Activated CD8-positive, alpha-beta memory T cell treated with anti-CD3 and anti-CD28 coated beads for 24 hours (primary cell): ENCODE data around the gene GAREM1.
"Not testable (repeated sequence)": the region's sequence is repeated elsewhere in the genome, so short reads cannot be mapped to it uniquely, and the experiment has no call there.

Experiments used
- DNase-seq: peaks from one replicate; pipeline ENCODE4 v3.0.0-alpha.2; 2020

GAREM1 gene

GRCh38 chr18:32366586-32367538 is 103.8 kb downstream of the GAREM1 start:
- no peak for DNase-seq

DNA sequence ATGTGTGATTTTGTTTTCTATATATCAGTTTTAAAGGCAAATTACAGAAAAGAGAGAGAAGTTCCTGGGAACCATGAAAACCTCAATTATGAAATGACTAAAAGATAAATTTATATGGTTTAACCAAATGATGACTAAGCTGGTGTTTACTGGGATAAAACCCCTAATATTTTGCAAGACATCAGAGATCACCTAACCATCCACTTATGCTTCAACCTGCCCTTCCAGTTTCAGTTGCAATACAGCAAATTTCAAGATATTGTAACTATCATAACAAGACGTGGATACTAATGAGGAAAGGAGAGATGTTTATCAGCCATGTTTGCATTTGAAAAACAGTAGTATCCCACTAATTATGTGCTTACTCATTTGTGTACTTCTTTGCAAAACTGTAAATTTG is 108.2 kb downstream of the GAREM1 start:
- DNase-seq: no peak

DNA sequence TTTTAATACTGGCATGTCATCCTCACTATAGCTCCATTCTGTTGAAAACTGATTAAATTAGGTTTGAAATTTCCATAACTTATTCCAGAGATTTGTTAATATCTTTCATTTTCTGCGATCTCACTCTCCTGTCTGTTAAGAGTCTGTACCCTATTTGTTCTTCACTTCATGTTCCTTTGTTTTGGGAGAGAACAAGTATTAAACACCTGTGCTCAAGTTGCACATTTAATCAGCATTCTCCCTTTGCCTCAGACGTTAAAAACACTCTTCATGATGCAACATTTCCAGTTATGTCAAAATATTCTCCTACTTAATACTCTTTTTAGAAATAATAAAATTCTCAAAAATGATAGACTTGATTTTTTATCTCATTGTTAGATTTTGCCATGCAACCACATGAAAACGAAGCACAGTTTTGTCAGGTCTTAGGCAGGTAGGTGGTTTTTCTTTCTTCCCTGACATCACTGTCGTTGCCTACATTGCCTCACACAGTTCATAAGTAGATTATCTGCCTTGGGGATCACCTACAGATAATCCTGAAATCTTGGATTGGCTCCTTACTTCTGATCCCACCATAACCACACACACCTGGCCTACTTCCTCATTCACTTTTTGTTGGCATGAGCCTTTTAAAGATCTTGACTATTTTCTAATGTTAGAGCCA is 109.9 kb downstream of the GAREM1 start:
- DNase-seq: no peak

GRCh38 chr18:32358529-32358928 is 112.2 kb downstream of the GAREM1 start:
- no peak for DNase-seq

GRCh38 chr18:32358075-32358474 is 112.6 kb downstream of the GAREM1 start:
- no peak for DNase-seq

- DNase-seq: no peak
These were observed 114.8 kb downstream of the GAREM1 start for GRCh38 chr18:32355896-32356295.

GRCh38 chr18:32354518-32354917 is 116.2 kb downstream of the GAREM1 start:
- no peak for DNase-seq

DNA sequence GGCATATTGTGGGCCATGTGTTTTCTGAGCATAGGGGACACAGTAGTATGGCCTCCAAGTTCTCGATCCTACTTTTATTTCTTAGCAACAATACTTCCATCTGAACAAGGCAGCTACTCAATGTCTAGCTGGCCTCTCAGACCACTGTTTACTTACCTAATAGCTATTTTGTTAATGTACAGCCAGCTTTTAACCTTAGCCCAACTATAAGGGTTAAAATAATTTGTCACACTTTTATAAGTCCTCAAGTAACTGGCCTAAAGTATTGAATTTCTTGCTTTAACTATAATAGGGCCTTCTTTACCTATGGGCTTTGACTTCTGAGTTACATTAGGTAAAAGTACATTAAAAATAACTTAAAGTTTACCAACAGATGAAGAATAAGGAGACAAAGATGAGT is 117.4 kb downstream of the GAREM1 start:
- no peak for DNase-seq

DNA sequence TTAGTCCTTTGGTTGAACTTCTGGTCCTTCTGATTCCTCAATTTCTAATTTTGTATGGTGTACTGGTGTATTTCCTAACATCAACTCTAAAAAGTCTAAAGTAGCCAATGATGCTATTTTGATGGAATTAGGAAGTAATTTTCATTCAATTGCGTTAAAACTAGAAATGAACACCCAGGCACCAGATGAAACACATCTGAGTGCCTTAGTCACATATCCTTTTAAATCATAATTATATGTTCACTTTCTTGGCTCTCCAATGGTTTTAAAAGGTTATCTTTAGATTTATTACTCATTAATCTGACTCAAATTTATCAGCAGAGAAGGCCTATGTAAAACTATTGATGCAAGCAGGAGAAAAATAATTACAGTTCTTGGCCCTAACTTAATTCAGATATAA is 119.7 kb downstream of the GAREM1 start:
- no peak for DNase-seq

GRCh38 chr18:32349728-32350395 is 120.8 kb downstream of the GAREM1 start:
- DNase-seq: no peak

- DNase-seq: no peak
These were observed 124.0 kb downstream of the GAREM1 start for GRCh38 chr18:32346671-32347070.

DNA sequence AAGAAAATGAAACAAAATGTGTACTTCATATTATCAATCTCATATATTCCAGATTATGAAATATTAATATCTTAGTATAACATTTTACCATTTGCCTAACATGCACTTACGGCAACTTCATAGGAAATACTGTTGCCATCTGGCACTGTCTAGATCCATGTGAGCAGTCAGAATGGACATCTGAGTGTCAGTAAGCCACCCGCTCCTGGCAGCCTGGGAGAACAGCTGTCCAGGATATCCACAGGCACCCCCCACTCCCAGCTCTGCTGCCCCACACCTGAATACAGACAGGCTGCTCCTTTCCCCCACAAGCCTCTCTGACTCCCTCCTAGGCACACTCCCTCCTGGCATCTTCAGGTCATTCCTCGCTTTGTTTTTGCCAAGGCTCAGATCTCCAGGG is 127.0 kb downstream of the GAREM1 start:
- no peak for DNase-seq

- not testable (repeated sequence) for DNase-seq
These were observed 129.6 kb downstream of the GAREM1 start for GRCh38 chr18:32341112-32341511.

DNA sequence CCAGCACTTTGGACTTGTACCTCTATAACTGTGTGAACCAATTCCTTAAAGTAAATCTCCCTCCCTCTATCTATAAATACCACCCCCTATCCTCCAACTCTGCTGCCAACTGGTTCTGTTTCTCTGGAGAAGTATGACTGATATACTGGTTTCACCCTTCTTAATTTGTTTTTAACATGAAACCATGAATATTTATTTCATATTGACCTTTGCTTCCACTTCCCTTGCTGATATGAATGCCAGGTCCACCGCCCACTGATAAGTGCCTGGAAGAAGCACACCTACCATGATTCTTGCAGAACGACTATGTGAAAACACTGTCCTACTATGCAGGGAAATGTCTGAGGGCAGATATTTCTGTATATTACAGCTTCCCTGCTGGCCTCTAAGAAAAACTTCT is 131.6 kb downstream of the GAREM1 start:
- DNase-seq: no peak

DNA sequence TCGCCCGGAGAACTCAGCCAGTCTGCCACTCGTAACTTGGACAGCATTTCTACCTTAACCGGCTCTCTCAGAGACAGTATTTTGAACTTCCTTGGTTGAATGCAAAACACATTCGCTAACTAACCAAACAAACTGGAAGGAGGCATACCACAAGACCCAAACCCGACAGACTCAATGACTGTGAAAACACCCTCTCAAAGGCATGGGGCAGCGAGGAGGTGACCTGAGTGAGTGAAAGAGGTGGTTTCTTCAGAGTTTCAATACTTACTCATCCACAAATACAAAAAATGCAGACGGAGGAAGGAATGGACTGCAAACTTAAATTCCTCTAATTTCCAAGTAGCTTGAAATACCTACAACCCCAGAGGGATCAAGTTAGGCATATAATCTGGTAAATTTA is 132.9 kb downstream of the GAREM1 start:
- no peak for DNase-seq

DNA sequence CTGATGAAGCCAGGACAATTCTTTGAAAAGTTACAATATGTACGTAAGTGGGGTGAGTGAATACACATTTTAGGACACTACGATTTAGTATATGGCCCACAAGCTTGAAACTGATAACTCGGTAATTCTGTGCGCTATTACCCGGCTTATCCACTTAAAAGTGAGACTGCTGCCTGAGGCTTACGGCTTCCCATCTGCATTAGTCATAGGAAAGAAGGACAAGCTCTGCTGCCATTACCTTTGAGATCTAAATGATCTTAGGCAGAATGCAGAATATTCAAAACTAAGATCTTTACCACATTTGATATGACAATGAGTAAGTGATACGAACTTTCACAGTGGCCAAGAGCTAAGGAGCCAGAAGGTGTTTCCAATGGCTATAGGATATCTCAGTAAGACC is 133.3 kb downstream of the GAREM1 start:
- no peak for DNase-seq

DNA sequence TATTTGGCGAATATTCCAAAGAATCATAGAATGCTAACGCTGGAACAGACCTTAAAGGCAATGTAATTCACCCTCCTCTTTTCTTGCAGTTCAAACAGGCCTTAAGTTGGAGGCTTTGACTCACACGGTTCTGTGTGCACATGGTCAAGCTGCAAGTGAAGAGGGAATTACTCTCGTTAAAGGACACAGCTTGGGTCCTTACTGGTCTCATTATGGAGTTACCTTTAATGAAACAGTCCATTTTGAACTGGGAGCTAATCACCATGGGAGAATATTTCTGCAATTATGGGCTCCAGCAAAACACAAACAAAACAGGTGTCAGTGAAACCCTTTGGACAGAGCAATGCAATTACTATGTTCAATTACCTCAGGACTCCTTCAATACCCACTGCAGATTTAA is 135.5 kb downstream of the GAREM1 start:
- DNase-seq: no peak

DNA sequence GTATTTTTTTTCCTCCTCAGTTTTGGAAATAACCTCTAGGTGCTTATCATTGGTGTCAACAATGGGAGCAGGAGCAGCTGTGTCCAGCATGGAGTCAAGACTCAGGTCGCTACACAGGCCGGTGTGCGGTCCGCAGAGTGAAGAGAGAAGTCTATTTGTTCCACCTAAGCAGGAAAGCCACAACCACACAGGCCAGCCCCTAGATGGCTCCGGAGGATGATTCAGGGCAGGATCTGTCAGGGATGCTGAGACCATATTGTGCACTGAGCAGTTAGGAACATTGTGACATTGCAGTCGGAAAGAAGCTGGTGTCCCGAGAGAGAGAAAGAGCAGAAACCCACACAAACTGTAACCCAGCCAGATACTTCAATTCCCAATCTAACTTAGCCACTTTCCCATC is 136.9 kb downstream of the GAREM1 start:
- no peak for DNase-seq

GRCh38 chr18:32332708-32333107 is 138.0 kb downstream of the GAREM1 start:
- no peak for DNase-seq

DNA sequence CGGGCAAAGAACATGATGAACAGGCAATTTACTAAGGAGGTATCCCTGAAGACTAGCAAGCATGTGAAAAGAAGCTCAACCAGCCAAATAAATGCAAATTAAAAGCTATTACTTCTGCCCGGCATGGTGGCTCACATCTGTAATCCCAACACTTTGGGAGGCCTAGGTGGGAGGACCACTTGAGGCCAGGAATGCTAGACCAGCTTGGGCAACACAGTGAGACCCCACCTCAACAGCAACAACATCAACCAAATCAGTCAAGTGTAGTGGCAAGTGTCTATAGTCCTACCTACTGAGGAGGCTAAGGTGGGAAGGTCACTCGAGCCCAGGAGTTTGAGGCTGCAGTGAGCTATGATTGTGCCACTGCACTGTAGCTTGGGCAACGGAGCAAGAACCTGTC is 141.7 kb downstream of the GAREM1 start:
- no peak for DNase-seq

GRCh38 chr18:32328379-32328778 is 142.3 kb downstream of the GAREM1 start:
- no peak for DNase-seq

DNA sequence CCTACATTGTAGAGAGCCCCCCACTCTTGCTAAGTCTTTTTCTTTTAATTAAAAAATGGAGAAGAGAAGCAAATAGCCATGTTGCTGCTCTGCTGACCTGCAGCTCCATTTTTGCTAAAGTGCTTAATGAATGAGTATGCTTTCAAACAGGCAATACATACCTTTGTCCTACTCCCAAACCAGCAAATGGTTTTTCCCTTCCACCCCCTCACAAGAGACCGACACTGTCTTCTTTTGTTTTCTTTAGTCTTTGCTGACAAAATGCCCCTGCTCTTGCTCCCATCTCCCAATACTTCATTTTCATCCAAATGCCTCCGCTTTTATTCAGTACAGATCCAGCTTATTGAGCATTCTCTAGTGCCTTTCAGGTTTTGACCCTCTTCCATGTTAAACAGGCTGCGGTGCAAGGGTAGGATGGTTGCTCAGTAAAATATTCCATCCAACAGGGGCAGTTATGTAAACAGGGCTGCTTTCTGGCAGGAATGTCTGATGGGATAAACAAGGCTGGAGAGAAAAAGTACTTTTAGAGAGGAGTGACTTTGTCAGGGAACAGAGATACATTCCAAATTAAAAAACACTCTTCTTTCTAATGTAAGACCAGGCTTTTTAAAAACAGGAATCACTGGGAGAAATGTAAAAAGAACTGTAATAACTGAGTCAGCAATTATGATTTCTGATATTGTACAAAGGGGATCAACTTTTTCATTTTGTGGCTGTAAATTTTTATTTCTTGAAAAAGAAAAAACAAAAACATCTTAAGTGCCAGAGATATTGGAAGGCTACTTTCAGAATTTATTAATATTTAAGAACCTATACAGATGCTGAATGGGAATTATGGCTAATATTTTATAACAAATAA is 144.0 kb downstream of the GAREM1 start:
- no peak for DNase-seq

DNA sequence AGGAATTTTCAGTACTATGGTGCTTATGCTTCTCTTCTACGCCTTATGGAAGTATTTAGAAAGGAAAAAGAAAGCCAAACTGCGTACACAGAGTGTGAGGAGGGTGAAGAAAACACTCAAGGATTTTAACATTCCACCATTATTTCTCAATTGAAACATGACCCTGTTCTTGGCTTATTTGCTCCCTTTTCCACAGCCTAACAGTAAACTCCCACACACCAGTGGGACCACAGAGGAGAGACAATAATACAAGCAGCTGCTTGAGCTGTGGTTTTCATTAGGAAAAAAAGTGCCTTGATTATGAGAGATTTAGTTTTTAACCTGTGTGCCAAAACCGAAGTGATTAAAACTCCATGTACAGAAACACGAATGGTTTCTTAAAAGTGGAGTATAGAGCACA is 146.5 kb downstream of the GAREM1 start:
- DNase-seq: no peak
